IgD-negative memory B cell (primary cell): ENCODE measurements around the gene UTF1. TPM values are rescaled to one million over a fixed set of nuclear protein-coding genes. Genes with fewer than 3 reads are reported as not detected.

ENCODE experiments used
- H3K27ac Mint-ChIP-seq, 3 donors: one replicate each; pipeline ENCODE4 v1.8.0; 2020 to 2022; ENCODE audit warnings: mild to moderate bottlenecking in 3 of 3, mixed read lengths in 3 of 3, moderate library complexity in 1 of 3
- H3K27me3 Mint-ChIP-seq: one replicate; pipeline ENCODE4 v1.8.0; 2021; ENCODE audit warnings: mixed read lengths
- H3K36me3 Mint-ChIP-seq: one replicate; pipeline ENCODE4 v1.8.0; 2020; ENCODE audit warnings: mild to moderate bottlenecking, mixed read lengths
- H3K4me1 Mint-ChIP-seq, 3 donors: one replicate each; pipeline ENCODE4 v1.8.0; 2020 to 2022; ENCODE audit warnings: mixed read lengths in 3 of 3, mild to moderate bottlenecking in 1 of 3
- H3K4me3 Mint-ChIP-seq, 4 donors: one replicate each; pipeline ENCODE4 v1.8.0; 2020 to 2022; ENCODE audit warnings: mild to moderate bottlenecking in 4 of 4, mixed read lengths in 4 of 4, moderate library complexity in 3 of 4
- H3K9me3 Mint-ChIP-seq, 3 donors: one replicate each; pipeline ENCODE4 v1.8.0; 2020 to 2021; ENCODE audit warnings: mixed read lengths in 3 of 3, mild to moderate bottlenecking in 1 of 3
- polyA plus RNA-seq: library from polyadenylated mRNA; unstranded; fragments of 300-500 nt; fragmentation: Illumina TruSeq; gene quantifications from one replicate; pipeline ENCODE4 v1.2.3, GENCODE V29; 2021

Gene UTF1
- polyA plus RNA-seq, 1 donor from 2014 or later, result not detected

DNA sequence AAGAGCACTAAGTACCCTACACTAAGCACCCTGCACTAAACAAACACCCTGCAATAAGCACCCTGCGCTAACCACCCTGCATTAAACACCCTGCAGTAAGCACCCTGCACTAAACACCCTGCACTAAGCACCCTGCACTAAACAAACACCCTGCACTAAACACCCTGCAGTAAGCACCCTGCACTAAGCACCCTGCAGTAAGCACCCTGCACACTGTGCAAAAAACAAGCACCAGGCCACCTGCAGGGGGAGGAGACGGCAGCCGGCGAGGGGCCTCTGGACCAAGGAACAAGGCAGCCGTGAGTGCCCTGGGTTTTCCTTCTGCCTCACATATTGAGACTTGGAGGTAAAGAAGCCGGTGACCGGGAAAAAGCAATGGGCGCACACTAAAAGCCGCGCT is 39.8 kb upstream of the UTF1 start:
- no peak overlapping the region for H3K27ac Mint-ChIP-seq
- H3K27me3 Mint-ChIP-seq, result no peaks in the 10 kb centered on the region
- H3K36me3 Mint-ChIP-seq, result no peaks in the 10 kb centered on the region
- peaks cover 0 to 18% (median 1%) of the 10 kb centered on the region in 3 donors for H3K9me3 Mint-ChIP-seq
- H3K4me3 Mint-ChIP-seq, result no peak overlapping the region
- H3K4me1 Mint-ChIP-seq, result no peaks in the 10 kb centered on the region

DNA sequence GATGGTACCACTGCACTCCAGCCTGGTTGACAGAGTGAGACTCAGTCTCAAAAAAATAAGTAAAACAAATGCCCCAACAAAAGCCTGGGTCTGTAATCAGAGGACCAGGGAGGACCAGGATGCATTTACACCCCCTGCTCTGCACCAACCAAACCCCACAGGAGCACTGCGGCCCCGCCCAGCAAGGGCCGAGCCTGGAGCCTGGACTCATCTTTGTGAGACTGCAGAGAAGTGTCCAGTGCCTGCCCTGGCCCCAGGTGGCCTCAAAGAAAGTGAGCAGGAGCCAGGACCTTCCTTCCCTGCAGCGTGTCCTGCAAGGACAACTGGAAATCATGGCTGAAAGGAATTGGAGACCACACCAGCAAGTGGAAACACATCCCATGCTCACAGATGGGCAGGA is 38.4 kb upstream of the UTF1 start:
- Mint-ChIP-seq H3K36me3 (no peaks in the 10 kb centered on the region), H3K4me1 (no peaks in the 10 kb centered on the region), H3K27me3 (peaks cover 1% of the 10 kb centered on the region), H3K27ac (peak overlapping the region in 1 of 3 donors; percentile 84), H3K4me3 (no peak overlapping the region), H3K9me3 (peaks cover 0 to 18% (median 1%) of the 10 kb centered on the region in 3 donors)

DNA sequence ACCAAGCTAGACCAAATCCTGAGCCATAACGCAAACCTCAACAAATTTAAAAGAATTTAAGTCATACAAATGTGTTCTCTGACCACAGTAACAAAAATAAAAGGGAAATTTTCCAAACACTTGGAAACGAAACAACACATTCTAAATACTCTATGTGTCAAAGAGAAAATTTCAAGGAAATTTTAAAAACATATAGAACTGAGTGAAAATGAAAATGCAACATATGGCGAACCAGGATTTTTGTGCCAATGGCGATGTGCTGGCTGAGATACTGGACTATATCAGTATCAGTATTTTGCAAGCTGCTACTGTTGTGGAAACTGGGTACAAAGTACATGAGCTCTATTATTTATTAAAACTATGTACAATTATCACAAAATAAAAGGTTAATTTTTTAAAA is 35.9 kb upstream of the UTF1 start:
- Mint-ChIP-seq H3K4me1 (no peaks in the 10 kb centered on the region), H3K27me3 (peaks cover 1% of the 10 kb centered on the region), H3K4me3 (no peak overlapping the region), H3K27ac (no peak overlapping the region), H3K9me3 (peaks cover 0 to 18% (median 1%) of the 10 kb centered on the region in 3 donors), H3K36me3 (no peaks in the 10 kb centered on the region)

DNA sequence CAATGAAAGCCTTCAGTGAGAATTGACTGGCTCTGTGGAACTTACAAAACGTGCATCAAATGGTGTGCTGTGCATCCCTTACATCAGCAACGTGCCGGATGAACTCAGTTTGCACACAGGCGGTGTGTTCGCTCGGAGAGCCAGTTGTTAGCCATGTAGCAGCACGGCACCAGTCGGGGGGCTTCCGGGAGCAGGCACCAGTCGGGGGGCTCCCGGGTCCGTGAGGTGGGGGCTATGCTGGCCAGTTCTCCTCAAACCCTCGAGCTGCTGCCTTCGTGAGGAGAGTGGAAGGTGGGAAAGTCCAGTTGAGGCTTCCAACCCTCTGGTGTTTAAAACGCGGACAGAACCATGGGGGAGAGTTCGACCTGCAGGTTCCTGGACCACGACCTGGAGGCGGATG is 34.9 kb upstream of the UTF1 start:
- H3K4me3 Mint-ChIP-seq, result no peak overlapping the region
- H3K9me3 Mint-ChIP-seq, result peaks cover 0 to 18% (median 1%) of the 10 kb centered on the region in 3 donors
- H3K4me1 Mint-ChIP-seq, result no peaks in the 10 kb centered on the region
- no peak overlapping the region for H3K27ac Mint-ChIP-seq
- no peaks in the 10 kb centered on the region for H3K36me3 Mint-ChIP-seq
- H3K27me3 Mint-ChIP-seq, result peaks cover 3% of the 10 kb centered on the region

DNA sequence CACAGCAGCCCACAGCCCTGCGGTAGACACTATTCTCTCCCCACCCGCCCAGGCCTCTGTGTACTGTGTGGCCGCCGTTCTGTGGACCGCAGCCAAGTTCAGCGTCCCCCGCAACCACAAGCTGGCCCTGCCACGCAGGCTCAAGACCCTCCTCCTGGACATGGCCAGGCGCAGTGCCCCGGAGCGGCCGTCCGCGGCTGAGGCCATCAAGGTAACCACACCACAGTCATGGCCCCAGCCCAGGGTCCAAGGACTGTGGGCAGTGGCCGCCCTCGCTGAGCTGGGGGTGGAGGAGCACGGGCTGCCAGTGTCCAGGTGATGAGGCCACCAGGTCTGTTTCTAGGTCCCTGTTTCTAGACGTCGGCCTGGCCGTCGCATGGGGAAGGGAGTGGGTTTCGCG is 34.4 kb upstream of the UTF1 start:
- Mint-ChIP-seq H3K4me3 (no peak overlapping the region), H3K9me3 (peaks cover 0 to 18% (median 1%) of the 10 kb centered on the region in 3 donors), H3K27me3 (peaks cover 3% of the 10 kb centered on the region), H3K36me3 (no peaks in the 10 kb centered on the region), H3K27ac (no peak overlapping the region), H3K4me1 (no peaks in the 10 kb centered on the region)

DNA sequence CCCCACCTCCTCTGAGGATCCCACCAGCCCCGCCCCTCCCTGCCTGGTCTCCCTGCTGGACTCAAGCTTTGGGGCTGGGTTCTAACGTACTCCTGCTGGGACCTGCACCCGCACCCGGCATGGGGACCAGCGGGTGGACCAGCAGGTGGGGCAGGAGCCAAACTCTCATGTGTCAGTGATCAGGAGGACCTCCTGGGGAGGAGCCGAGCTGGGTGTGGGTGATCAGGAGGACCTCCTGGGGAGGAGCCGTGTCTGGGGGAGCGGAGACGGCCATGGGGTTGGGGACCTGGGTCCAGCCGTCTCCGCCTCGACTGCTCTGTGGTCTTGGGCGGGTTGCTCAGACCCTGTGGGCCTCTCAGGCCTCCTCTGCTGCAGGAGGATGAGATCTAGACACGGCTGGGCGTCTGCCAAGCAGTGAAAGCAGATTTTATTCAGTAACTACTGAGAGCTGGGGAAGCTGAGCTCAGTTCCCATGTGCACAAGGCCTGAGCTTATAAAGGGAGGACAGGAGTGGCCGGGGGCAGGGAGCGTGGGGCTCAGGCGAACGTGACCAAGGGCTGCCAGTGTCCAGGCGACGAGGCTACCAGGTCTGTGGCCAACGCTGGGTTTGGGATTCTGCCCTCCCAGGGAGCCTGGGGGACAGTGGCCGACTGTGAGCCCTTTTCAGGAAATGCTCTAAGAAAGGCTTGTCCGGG is 33.6 kb upstream of the UTF1 start:
- Mint-ChIP-seq H3K9me3 (peaks cover 0 to 18% (median 1%) of the 10 kb centered on the region in 3 donors), H3K4me1 (no peaks in the 10 kb centered on the region), H3K4me3 (no peak overlapping the region), H3K27ac (no peak overlapping the region), H3K27me3 (peaks cover 6% of the 10 kb centered on the region), H3K36me3 (no peaks in the 10 kb centered on the region)

DNA sequence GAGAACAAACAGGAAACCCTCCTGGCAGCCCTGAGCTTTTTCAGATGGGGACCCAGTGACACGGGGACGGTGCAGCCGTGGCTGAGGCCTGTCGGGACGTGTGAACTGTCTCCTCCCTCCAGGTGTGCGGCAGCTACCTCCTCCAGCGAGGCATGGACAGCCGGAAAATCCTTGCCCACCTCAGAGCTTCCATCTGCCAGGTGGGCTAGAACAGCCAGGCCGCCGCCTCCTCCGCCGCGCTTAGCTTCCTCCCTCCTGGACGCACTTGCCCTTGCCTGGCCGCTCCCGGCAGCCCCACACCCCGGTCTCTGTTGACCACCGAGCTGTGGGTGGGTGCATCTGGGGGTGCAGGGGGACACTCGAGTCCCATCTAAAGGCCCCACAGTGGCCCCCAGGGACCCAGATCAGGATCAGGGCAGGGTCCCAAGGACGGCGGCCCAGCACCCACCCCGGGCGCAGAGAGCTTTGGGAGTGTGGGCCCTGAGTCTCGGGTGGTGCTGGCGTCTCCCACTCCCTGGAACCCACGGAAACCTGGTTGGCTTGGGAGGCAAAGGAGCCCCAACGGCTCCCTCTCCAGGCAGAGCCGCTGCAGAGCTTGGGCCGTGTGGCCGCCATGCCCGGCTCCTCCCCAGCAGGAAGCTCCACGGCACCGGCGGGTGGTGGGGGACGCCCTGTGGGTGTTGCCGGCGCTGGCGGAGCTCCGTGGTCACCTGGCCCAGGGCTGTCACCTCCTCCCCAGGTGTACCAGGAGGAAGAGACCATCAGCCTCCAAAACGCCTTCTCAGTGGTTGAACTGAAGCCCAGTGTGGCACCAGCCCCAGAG is 32.9 kb upstream of the UTF1 start:
- Mint-ChIP-seq H3K4me3 (no peak overlapping the region), H3K36me3 (no peaks in the 10 kb centered on the region), H3K4me1 (no peaks in the 10 kb centered on the region), H3K9me3 (peaks cover 0 to 14% (median 1%) of the 10 kb centered on the region in 3 donors), H3K27ac (no peak overlapping the region), H3K27me3 (peaks cover 6% of the 10 kb centered on the region)

DNA sequence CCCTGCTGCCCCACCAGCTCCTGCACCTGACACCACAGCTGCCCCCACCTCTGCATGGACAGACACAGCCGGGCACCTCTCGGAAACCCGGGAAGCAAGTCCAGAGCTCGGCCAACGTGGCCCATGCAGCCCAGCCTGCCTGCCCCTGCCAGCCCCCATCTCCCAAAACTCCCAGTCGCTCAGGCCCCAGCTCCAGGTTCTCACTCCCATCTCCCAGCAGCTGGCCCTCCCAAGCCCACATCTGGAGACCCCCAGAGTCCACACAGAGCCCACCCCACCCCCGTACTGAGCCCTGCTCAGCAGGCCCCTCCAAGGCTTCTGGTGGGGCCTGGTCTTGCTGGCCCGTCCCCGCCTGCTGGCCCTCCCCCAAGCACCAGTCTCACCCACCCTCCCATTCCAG is 32.2 kb upstream of the UTF1 start:
- no peaks in the 10 kb centered on the region for H3K36me3 Mint-ChIP-seq
- no peak overlapping the region for H3K27ac Mint-ChIP-seq
- peaks cover 6% of the 10 kb centered on the region for H3K27me3 Mint-ChIP-seq
- H3K4me1 Mint-ChIP-seq, result no peaks in the 10 kb centered on the region
- peaks cover 0 to 12% (median 0%) of the 10 kb centered on the region in 3 donors for H3K9me3 Mint-ChIP-seq
- H3K4me3 Mint-ChIP-seq, result no peak overlapping the region

DNA sequence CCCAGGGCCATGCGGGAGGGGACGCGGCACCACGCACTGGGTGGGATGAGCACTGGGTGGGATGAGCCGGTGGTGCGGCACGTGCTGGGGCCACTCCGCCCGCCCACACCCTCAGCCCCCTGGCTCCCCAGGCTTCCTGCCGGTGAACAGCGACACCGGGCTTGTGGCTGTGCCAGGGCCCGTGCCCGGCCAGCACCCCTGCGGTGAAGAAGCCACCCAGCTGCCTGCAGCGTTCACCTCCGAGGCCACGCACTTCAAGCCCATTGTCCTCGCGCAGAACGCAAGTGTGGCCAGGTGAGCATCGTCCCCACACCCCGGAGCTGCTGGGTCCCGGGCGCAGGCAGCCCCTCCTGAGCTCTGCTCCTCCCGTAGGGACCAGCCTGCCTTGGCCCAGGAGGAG is 31.8 kb upstream of the UTF1 start:
- Mint-ChIP-seq H3K4me3 (no peak overlapping the region), H3K36me3 (no peaks in the 10 kb centered on the region), H3K9me3 (peaks cover 0 to 12% (median 0%) of the 10 kb centered on the region in 3 donors), H3K27me3 (peaks cover 6% of the 10 kb centered on the region), H3K4me1 (no peaks in the 10 kb centered on the region), H3K27ac (no peak overlapping the region)

DNA sequence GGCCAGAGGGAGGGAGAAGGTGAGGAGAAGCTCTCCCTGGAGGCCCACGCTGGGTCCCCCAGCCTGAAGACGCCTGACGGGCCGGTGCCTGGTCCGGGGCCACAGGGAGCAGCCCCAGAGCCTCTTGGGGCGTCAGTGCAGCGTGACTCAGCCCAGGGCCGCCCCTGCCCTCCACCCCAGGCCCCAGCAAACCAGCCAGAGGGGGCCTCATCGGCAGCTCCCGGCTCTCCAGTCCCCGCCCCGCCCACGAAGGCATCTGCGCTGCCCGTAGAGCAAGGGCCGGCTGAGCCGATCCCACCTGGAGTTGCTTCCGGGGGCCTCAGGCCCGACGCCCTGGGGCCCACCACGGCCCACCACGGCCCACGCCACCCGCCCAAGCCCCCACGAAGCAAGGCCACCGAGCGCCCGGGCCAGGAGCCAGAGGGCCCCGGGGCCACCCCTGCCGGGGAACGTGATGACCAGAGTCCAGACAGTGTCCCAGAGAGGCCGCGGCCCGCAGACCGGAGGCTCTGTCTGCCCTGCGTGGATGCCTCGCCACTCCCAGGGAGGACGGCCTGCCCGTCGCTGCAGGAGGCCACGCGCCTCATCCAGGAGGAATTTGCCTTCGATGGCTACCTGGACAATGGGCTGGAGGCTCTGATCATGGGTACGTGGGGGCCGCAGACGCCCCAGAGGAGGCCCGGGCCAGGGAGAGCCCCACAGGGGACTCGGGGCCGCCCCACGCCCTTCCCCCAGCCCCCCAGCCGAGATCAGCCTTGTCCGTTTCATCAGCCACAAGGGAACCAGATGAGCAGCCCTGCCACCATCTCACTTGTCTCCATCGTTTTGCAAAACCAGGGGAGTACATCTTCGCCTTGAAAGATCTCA is 31.2 kb upstream of the UTF1 start:
- no peak overlapping the region for H3K4me3 Mint-ChIP-seq
- H3K27ac Mint-ChIP-seq, result no peak overlapping the region
- no peaks in the 10 kb centered on the region for H3K4me1 Mint-ChIP-seq
- H3K27me3 Mint-ChIP-seq, result peaks cover 6% of the 10 kb centered on the region
- H3K36me3 Mint-ChIP-seq, result no peaks in the 10 kb centered on the region
- H3K9me3 Mint-ChIP-seq, result peaks cover 0 to 6% (median 0%) of the 10 kb centered on the region in 3 donors

DNA sequence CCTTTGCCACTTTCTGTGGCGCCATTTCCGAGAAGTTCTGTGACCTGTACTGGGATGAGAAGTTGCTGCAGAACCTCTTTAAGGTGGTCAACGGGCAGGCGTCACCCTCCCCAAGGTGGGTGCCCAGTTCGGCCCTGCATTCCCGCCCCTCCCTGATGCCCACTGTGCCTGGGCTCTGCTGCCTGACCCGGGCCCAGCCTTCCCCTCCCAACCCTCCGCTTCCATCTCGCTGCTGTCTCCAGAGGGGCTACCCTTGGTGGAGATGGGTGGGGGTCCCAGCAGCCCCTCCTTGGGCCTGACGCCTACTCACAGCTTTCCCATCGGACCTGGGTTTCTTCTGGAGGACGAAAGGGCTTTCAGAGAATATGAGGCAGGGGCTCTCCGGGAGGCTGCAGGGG is 30.5 kb upstream of the UTF1 start:
- no peaks in the 10 kb centered on the region for H3K4me1 Mint-ChIP-seq
- H3K9me3 Mint-ChIP-seq, result peaks cover 0 to 5% (median 0%) of the 10 kb centered on the region in 3 donors
- no peak overlapping the region for H3K4me3 Mint-ChIP-seq
- H3K27me3 Mint-ChIP-seq, result peaks cover 6% of the 10 kb centered on the region
- H3K27ac Mint-ChIP-seq, result no peak overlapping the region
- no peaks in the 10 kb centered on the region for H3K36me3 Mint-ChIP-seq

DNA sequence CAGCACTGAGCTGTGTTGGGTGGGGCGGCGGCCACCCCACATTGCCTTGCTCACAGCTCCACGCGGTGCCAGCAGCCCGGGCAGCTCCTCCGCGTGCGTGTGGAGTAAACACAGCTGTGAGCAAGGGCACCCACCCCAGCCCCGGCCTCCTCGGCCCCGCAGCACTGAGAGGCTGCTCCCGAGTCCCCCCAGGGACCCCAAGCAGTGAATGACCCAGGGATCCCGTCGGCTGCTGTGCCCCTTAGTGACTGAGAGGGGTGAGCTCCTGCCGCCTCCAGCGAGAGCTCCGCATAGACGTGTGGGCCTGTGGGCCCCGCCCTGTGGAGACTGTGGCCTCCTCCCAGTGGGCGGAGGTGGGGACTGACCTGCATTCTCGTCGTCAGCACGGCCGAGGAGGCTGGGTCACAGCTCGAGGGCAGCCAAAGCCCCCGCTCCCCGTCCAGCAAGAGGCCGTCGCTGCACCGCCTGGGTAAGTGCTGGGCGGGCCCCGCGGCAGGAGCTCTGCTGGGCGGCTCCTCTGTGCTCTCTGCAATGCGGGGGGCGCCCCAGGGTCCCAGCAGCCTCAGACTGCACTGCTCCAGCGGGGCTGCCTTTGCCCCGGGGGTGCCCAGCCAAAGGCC is 29.9 kb upstream of the UTF1 start:
- H3K36me3 Mint-ChIP-seq, result no peaks in the 10 kb centered on the region
- no peaks in the 10 kb centered on the region for H3K4me1 Mint-ChIP-seq
- H3K27ac Mint-ChIP-seq, result no peak overlapping the region
- H3K9me3 Mint-ChIP-seq, result no peaks in the 10 kb centered on the region
- no peak overlapping the region for H3K4me3 Mint-ChIP-seq
- peaks cover 6% of the 10 kb centered on the region for H3K27me3 Mint-ChIP-seq

DNA sequence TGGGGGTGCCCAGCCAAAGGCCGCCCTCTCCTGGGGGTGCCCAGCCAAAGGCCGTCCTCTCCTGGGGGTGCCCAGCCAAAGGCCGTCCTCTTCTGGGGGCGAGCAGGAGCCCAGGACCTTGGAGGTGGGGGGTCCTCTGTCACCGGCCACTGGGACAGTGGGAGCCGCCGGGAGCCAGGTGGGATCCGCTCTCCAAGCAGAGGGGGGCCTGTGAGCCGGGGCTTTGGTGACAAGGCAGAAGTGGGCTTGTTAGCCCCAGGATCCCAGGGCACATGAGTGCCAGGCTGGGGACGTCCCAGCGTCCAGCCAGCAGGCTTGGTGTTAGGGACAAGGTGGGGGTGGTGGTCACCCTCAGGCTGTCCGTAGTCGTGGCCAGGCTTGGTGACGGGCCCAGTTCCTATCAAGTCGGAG is 29.4 kb upstream of the UTF1 start:
- no peak overlapping the region for H3K27ac Mint-ChIP-seq
- H3K36me3 Mint-ChIP-seq, result no peaks in the 10 kb centered on the region
- H3K4me3 Mint-ChIP-seq, result no peak overlapping the region
- H3K9me3 Mint-ChIP-seq, result no peaks in the 10 kb centered on the region
- H3K4me1 Mint-ChIP-seq, result no peaks in the 10 kb centered on the region
- peaks cover 6% of the 10 kb centered on the region for H3K27me3 Mint-ChIP-seq

DNA sequence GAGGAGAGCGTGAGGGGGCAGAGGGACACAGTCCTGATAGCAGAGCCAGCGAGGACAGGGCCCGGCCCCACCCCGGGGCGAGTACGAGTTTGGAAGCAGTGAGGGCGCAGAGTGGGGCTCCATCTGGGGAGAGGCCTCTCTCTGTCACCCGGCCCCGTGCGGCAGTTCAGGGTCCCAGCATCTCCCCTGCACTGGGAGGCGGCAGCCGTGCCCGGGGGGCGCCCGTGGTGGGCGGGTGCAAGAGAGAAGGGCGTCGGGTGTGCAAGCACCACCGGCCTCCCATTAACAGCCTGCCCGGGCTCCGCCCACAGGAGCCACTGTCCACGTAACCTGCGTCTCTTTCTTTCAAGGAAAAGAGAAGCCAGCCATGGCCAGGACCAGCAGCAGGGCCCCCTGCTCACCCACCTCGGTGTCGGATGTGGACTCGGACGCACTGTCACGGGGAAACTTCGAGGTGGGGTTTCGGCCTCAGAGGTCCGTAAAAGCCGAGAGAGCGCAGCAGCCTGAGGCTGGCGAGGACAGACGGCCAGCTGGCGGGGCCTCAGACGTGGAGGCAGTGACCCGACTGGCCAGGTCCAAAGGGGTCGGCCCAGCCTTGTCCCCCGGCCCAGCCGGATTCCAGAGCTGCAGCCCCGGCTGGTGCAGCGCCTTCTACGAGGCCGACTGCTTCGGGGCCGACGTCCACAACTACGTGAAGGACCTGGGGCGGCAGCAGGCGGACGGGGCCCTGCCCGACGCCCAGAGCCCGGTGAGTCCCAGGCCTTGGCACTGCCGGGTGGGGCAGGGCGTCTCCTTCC is 28.7 kb upstream of the UTF1 start:
- Mint-ChIP-seq H3K9me3 (no peaks in the 10 kb centered on the region), H3K27ac (no peak overlapping the region), H3K36me3 (no peaks in the 10 kb centered on the region), H3K27me3 (peaks cover 6% of the 10 kb centered on the region), H3K4me3 (peak overlapping the region in 1 of 4 donors; percentile 82), H3K4me1 (no peaks in the 10 kb centered on the region)
